HG03342 (cell line): ENCODE measurements around the gene BANF1.
"Not testable (repeated sequence)": the region's sequence is repeated elsewhere in the genome, so short reads cannot be mapped to it uniquely, and the experiment has no call there.

Experiments
- ATAC-seq: cut with Tn5 transposase; IDR thresholded peaks from one replicate; pipeline ENCODE4 v1.9.1; 2021; ENCODE audit warnings: mild to moderate bottlenecking, moderate library complexity; ENCODE audit not compliant: unreplicated experiment

The BANF1 gene

DNA sequence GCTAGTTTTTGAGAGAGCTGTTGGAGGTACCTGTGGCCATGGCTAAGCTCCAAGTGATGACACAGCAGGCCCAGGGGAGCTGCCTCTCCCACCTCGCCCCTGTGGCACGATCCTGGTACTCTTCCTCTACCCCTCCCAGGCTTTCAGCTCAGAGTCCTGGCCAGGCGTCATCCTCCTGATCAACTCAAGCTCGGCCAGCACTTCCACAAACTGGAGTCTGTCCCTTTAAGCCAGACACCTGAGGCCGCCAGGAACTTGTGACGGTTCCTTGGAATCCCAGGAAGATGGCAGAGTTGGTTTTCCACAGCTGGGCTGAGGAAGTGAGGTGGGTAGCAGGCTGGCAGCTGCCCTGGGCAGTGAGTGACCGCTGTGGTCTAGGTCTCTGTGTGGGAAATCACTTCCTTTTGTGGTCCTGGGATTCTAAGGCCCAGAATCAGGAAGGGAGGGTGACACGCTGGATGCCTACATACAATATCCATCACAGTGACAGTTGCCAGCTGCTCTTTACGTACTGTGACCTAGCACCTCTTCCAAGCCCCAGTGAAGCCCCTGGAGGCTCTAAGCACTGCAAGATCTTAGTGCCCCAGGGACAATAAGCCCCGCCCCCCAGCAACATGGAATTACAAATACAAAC is 6.3 kb downstream of the BANF1 start:
- ATAC-seq: no peak

DNA sequence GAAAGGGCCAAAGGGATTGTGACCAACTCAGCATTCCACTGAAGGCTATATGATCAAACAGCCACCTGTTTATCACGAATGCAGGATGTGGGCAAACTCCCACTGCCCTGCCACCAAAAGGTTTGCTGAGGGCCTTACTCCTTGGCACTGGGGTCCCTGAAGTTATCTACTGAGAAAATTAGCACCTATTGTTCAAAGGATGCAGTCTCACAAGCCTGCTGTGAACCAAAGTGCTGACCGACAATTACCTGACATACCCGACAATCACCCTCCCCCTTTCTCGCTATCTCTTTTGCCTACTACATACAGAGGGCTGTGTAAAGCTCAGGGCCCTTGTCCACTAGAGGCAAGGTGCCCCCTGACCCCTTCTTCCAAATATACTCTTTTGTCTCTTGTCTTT is 7.7 kb downstream of the BANF1 start:
- ATAC-seq: not testable (repeated sequence)

DNA sequence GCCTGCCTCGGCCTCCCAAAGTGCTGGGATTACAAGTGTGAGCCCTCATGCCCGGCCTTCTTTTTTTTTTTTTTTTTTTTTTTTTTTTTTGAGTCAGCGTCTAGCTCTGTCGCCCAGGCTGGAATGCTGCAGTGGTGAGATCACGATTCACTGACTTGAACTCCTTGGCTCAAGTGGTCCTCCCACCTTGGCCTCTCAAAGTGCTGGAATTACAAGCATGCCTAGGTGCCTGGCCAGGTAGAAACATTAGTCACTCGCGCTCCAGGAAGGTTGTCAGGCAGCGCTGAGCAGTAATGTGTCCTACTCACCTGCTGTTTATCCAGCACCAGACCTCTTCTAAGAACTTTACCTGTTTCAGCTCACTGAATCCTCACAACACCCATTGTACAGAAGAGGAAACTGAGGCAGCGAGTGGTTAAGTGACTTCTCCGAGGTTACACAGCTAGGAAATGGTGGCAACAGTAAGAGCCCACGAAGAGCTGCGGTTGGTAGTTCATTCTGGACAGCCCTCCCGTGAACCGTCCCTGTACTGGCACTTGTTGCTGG is 9.0 kb downstream of the BANF1 start:
- no peak for ATAC-seq

DNA sequence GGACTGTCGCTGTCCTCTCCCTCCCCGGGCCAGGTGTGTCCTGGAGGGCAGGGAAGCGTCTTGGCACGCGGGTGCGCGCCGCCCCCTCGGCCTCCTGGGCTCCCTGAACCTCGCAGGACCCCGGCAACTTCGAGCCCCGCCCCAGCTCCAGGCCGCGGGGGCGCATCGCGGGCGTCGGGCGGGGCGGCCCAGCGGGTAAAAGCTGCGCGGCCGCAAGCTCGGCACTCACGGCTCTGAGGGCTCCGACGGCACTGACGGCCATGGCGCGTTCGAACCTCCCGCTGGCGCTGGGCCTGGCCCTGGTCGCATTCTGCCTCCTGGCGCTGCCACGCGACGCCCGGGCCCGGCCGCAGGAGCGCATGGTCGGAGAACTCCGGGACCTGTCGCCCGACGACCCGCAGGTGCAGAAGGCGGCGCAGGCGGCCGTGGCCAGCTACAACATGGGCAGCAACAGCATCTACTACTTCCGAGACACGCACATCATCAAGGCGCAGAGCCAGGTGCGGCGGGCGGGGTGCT is 9.5 kb downstream of the BANF1 start, which contains the start of gene CST6:
TSS of gene CST6 (plus strand) at position 224 of the 519 bp plus-strand sequence. CDS start at position 261, 37 bp downstream.
- ATAC-seq: no peak

DNA sequence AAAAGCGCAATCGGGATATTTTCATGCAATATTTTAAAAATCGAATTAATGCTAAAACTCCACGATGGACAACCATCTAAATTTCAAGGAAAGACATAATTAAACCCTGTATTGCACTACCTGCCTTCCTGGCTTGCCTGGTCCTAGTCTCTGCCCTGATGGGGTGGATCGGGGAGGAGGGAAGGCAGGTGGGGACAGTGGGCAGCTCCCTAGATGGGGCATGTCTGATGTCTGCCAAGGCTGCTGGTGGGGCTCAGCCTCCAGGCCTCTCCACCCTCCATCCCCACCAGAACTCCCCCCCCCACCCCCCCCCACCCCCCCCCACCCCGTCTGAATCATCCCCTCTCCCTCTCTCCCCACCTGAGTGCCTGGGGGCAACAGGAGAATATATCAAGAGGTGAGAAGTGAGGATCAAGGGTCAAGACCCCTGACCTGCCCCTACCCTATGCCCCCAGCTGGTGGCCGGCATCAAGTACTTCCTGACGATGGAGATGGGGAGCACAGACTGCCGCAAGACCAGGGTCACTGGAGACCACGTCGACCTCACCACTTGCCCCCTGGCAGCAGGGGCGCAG is 10.2 kb downstream of the BANF1 start:
- ATAC-seq: no peak

DNA sequence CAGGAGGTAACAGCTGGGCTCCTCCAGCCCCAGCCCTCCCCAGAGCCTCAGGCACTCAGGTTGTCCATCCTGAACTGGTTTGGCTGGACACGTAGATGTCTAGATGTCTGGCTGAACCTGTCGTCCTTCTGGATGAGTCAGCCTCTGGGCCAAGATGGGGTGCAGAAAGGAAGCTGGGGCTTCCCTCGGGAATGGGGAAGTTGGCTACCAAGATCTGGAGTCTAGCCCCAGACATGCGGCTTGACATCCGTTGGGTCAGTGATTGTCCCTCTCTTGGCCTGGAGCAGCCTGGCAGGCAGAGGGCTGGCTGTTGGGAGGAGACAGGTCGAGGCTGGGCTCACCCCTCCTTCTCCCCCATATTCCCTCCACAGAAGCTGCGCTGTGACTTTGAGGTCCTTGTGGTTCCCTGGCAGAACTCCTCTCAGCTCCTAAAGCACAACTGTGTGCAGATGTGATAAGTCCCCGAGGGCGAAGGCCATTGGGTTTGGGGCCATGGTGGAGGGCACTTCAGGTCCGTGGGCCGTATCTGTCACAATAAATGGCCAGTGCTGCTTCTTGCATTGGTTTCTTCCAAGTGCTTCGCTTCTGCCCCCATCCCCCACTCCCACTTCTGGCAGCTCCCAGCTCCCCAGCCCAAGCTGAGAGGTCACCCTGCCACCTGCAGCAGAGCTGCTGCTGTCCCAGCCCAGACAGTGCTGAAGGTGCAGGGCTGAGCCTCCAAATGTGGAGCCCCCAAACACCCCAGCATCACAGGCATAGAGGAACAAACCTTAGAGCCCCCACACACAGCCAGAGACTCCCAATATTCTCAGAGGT is 10.9 kb downstream of the BANF1 start:
- ATAC-seq: no peak

DNA sequence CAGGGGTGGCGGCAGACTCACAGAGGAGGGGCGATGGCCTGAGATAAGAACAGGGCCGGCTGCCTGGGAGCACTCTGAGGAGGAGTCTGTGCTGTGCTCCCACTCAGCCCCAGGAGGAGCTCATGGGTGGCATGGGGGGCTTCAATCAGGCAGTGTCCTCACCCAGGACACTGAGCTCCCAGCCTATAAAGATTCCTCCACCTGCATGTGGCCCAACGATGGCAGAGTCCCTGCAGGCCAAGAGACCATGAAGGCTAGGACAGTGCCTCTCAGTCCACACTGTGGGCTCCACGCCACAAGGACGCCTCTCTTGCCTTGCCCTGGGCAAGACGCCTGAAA is 11.4 kb downstream of the BANF1 start:
- ATAC-seq: no peak

DNA sequence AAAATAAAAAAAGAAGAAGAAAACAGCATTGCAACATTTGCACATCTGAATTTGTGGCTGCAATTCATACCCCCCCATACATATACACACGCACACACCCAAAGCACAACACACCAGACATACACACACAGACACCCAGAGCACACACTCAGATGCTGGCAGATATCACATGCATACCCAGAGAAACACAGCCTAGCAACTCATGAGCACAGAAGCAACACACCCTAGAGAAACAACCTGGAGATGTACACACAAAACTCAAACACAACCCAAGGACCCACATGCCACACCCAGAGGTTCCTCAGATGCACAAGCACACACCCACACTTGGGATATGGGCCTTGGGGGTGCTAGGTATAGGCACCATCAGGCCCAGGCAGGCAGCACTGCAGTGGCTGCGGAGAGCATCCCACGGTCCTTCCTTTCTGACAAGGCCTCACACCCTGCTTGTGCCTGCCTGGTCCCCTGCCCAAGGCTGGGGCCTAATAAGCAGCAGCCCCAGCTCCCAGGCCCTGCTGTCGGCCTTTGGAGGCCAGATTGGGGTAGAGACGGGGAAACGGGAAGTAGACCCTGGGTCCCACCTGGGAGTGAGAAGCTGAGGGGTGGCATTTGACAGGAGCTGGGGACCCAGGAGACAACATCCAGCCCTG is 12.6 kb downstream of the BANF1 start:
- ATAC-seq: no peak

DNA sequence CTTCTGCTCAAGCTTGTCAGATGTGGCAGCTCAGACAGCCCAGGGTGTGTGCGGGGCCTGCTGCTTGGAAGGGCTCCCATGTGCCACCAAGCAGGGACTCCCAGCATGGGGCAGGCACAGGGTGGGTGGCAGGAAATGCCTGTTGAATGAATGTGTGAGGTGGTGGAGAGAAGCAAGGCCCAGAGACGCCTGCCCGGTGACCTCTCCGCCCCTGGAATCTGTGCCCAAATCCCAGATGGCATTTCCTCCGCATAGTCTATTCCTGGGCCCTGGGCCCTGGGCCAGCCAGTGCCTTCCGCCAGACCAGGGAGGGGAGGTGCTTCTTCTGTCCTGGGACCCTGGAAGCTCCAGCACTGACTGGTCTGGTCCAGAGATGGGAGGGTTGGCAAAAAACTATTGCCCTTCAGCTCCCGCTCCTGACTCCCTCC is 13.2 kb downstream of the BANF1 start:
- no peak for ATAC-seq

DNA sequence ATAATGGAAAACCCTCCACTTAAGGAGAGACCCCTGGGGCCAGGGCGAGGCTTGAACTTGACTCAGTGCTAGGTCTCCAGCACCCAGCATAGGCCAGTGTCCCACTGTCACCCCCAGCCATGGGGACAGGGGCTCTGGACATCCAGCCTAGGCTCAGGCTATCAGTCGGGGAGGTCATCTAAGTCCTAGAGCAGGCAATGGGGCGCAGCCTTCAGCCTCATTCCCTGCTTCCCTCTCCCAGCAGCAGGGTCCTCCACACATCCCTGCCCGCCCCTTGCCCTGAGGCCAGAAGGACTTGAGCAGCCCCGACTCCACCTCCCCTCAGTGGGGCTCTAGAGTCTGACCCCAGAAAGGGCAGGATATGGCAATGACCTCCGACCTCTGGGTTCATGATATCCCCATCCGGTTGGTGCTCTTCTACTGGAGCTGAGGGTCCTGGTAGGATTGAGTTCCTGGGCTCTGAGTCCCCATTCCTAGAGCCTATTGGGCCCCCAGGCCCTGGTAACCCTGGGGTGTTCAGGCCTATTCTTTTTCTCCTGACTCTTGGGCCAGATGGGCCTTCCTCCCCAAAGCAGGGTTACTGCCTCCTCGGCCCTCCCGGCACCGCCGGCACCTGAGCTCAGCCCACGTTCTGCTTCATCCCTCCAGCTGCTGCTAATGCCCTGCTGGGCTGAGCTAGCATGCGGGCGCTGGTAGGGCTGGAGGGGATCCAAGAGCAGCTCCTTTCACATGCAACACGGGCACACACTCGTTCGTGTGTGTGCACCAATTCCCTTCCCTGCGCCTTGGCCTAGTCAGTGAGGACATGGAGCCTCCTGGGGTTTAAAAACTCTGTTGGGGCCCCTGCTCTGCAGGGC is 13.9 kb downstream of the BANF1 start:
- no peak for ATAC-seq

DNA sequence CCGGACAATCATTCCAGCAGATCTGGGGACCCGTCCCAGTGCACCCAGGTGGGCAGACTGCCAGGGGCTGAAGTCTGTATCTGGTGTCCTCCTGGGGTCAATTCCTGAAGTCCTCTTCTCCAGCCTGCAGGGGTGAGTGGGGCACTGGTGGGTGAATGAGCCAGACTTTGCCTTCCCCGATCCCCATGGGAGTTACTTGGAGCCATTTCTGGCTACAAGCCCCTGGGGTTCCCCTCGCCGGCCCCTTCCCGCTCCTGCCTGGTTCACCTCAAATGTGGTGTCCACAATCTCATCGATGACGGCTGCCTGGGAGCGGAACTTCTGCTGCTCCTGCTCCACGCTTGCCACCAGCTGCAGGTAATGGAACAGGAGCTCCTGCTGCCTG is 14.5 kb downstream of the BANF1 start:
- no peak for ATAC-seq

DNA sequence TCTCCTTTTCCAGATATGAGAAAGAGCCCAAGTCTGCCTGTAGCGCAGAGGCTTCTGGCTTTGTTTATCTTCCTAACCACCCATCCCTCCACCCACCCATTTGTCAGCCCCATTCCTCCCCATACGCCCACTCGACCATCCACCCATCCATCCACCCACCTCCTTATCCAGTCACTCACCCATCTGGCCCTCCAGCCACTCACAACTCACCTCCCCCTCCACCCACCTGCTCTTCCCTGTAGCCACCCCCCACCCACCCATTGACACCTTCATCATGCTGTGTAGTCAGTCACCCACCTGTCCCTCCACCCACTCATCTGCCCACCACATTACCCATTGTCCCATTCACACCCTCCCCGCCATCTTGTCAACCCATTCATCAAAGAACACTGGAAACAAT is 15.0 kb downstream of the BANF1 start:
- ATAC-seq: no peak

DNA sequence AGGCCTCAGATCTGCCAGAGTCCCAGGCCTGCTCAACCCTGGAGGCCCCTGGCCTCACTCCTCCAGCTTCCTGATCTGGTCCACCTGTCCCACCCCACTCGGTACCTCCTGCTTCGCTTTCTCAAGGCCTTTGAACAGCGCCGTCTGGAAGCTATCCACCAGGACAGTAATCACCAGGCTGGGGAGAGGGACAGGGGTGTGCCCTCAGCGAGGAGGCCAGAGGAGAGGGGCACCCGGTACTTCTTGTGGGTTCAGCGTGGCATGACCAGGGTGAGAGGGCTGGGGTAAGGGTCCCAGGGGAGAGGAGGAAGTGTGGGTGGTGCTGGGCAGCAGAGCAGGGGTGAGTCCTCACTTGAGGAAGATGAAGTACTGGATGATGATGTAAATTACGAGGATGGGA is 17.9 kb downstream of the BANF1 start:
- ATAC-seq: no peak

DNA sequence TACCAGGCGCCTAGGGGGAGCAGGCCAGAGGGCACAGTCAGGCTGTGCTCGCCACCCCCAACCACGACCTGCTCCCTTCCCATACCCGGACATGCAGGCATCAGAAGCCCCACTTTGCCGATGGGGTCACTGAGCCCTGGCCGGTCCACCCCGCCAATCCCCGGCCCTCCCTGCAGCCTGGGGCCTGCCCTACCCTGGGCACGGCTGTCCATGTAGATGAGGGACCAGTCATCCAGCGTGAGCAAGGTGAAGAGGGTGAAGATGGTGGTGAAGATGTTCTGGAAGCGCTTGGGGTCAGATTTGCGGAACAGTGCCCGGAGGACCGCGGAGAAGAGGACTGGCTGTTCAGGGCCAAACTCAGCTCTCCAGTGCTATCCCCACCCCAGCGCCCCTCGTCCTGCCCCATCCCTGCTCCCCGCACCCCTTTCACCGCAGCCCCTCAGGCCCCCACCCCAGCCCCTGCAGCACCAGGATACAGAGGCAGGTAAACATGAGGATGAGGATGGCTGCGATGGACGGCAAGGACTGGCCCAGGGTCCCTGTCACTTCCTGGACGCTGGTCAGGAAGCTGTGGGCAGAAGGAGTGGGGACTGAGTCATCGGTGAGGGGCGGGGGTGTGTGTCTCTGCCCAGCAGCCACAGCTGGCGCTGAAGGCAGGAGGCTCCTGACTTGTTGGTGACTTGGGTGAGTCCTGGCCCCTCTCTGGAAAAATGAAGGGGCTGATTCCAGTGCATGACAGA is 18.5 kb downstream of the BANF1 start:
- no peak for ATAC-seq

DNA sequence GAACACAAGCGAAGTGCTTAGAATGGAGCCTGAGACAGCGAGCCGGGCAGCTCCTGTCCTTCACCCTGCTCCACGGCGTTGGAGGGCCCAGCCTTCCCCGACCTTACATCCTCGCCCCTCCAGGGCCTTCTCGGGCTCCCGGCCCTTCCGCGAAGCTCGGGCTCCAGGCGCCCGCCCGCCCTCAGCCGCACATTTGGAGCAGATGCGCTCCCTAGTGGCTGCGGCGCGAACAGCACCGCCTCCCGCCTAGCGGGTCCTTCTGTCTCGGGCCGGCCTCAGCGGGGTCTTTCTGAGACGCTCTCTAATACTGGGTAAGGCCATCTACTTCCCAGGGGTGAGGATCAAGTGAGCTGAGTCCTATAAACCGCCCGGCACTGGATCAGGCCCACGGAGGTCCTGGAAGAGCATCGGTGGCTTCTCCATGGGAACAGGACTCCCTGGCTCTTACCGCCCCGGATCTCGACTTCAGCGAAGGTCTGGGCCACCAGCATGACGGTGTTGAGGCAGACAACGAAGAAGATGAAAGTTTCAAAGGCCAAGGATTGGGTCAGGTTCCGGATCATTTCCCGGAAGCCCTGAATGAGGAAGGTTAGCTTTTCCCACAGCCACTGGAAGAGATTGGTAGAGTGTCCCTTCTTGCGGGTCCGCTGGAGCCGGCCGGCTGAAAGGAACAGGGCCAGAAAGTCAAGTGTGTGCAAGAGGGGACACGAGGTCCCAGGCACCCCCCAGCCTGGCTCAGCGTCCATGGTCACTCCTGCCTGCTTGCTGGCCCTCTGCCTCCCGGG is 20.3 kb downstream of the BANF1 start:
- no peak for ATAC-seq

DNA sequence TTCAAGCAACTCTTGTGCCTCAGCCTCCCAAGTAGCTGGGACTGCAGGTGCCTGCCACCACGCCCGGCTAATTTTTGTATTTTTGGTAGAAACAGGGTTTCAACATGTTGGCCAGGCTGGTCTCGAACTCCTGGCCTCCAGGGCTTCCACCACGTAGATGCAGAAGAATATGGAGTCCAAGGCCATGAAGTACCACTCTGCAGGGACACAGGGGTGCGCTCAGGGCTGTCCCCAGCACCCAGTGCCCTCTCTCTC is 20.8 kb downstream of the BANF1 start:
- ATAC-seq: not testable (repeated sequence)

DNA sequence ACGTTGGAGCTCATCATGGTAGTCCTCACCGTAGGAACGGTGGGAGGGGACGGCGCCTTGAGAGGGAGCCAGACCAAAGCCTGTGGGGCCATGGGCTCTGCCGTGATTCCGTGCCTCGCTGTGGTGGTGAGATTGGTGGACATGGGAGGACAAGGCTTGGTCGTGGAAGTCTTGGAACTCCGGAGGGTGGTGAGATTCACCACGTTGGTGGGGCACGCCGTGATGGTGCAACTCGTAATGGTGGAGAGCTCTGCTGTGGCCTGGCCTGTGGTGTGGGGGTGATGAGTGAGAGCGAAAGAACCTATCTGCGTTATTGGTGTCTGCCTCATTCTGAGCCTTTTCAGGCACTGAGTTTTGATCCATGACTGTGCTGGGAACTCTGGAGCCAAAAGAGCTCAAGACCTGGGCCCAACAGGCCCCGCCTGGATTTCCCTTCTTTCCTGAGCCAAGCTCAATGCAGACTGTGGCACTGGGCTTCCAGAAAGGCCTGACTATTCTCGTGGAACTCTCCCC is 23.8 kb downstream of the BANF1 start, which contains the start of gene CATSPER1:
TSS of gene CATSPER1 (minus strand) at position 463 of the 513 bp plus-strand sequence. CDS start at position 363, 100 bp downstream.
- no peak for ATAC-seq

DNA sequence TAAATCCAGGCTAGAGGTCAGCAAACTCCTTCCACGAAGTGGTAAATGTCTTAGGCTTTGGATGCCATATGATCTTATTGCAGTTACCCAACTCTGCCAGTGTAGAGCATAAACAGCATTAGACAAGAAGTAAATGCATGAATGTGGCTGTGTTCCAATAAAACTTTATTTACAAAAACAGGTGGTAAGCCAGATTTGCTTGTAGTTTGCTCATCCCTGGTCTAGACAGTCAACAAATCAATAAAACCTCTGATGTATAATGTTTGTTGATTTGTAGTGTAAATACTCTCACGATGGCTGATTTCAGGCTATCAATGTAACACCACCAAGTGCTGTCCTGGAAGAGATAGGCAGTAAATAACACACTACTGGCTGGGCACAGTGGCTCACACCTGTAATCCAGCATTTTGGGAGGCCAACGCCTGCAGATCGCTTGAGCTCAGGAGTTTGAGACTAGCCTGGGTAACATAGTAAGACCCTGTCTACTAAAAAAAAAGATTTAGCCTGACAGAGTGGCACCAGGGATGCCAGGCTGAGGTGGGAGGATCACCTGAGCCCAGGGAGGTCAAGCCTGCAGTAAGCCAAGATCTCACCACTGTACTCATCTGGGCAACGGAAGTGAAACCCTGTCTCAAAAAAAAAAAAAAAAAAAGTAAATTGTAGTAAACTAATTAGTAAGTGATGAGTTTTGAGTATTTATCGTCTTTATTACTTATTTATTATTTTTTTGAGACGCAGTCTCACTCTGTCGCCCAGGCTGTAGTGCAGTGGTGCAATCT is 30.8 kb downstream of the BANF1 start:
- no peak for ATAC-seq
